Progenitor cell of endocrine pancreas (in vitro differentiated cells): ENCODE measurements around the gene TMEM266. TPM values are rescaled to one million over a fixed set of nuclear protein-coding genes. Genes with fewer than 3 reads are reported as not detected.

ENCODE experiments used
- DNase-seq: peaks from one replicate; pipeline ENCODE4 v3.0.0; 2021; ENCODE audit warnings: low spot score; ENCODE audit not compliant: unreplicated experiment
- H3K27ac Mint-ChIP-seq: 2 replicates; pipeline ENCODE4 v1.8.0; 2021; ENCODE audit warnings: mild to moderate bottlenecking, moderate library complexity, mixed read lengths
- H3K27me3 Mint-ChIP-seq: 2 replicates; pipeline ENCODE4 v1.8.0; 2021; ENCODE audit warnings: mixed read lengths
- H3K36me3 Mint-ChIP-seq: 2 replicates; pipeline ENCODE4 v1.8.0; 2022; ENCODE audit warnings: mixed read lengths; ENCODE audit not compliant: insufficient read depth
- H3K4me1 Mint-ChIP-seq: 2 replicates; pipeline ENCODE4 v1.8.0; 2021; ENCODE audit warnings: low read depth, mixed read lengths
- H3K4me3 Mint-ChIP-seq: 2 replicates; pipeline ENCODE4 v1.8.0; 2021; ENCODE audit warnings: low read depth, mild to moderate bottlenecking, moderate library complexity, mixed read lengths
- H3K9me3 Mint-ChIP-seq: 2 replicates; pipeline ENCODE4 v1.8.0; 2021; ENCODE audit warnings: low read depth, mixed read lengths
- total RNA-seq: library from RNA; stranded (reverse); gene quantifications from 2 replicates; pipeline ENCODE4 v1.2.1, GENCODE V29; 2021
- TF ChIP-seq, protein P1 (sequence below): fragments of 200-600 bp; sonication (generic); IDR thresholded peaks from one replicate; pipeline ENCODE4 v1.5.0; 2021; ENCODE audit warnings: antibody characterized with exemption, mild to moderate bottlenecking; ENCODE audit not compliant: unreplicated experiment

TMEM266 gene
- total RNA-seq, 1 donor from 2014 or later = 0.50 TPM

DNA sequence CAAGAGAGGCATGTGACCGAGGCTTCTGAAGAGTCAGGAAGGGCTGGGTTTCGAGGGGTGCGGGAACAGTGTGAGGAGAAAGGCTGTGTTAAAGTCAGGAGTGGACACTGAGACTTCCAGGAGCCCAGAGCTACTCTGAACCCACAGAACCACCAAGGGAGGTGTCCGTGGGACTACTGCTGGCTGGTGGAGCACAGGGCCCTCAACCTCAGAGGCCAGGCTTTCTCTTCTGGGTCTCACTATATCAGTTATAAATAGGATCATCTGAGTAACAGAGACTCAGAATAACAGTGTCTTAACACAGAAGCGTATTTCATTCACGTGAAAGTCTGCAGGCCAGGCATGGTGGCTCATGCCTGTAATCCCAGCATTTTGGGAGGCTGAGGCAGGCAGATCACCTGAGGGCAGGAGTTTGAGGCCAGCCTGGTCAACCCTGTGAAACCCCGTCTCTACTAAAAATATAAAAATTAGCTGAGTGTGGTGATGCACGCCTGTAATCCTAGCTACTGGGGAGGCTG lies 113.6 kb downstream of the TMEM266 start:
- Mint-ChIP-seq H3K36me3 (no peaks in the 10 kb centered on the region), H3K9me3 (no peaks in the 10 kb centered on the region), H3K4me1 (no peaks in the 10 kb centered on the region), H3K27me3 (peaks cover 15% of the 10 kb centered on the region), H3K4me3 (no peak overlapping the region), H3K27ac (peak overlapping the region; percentile 53)
- DNase-seq = no peak
- TF ChIP-seq, protein P1, sequence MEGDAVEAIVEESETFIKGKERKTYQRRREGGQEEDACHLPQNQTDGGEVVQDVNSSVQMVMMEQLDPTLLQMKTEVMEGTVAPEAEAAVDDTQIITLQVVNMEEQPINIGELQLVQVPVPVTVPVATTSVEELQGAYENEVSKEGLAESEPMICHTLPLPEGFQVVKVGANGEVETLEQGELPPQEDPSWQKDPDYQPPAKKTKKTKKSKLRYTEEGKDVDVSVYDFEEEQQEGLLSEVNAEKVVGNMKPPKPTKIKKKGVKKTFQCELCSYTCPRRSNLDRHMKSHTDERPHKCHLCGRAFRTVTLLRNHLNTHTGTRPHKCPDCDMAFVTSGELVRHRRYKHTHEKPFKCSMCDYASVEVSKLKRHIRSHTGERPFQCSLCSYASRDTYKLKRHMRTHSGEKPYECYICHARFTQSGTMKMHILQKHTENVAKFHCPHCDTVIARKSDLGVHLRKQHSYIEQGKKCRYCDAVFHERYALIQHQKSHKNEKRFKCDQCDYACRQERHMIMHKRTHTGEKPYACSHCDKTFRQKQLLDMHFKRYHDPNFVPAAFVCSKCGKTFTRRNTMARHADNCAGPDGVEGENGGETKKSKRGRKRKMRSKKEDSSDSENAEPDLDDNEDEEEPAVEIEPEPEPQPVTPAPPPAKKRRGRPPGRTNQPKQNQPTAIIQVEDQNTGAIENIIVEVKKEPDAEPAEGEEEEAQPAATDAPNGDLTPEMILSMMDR = no peak

DNA sequence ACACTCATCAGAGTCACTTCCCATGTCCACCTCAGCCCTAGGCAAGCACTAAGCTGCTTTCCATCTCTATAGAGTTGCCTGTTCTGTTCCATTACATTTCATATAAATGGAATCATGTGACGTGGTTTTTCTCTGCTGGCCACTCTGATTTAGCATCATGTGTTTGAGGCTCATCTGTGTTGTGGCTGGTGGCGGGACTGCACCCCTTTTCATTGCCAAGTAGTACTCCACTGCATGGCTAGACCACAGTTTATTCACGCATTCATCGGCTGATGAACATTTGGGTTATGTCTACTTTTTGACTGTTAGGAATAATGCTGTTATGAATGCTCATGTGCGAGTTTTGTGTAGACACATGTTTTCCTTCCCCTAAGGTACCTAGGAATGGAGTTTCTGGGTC lies 114.9 kb downstream of the TMEM266 start:
- H3K36me3 Mint-ChIP-seq = no peaks in the 10 kb centered on the region
- H3K27me3 Mint-ChIP-seq = peaks cover 17% of the 10 kb centered on the region
- no peak overlapping the region for H3K4me3 Mint-ChIP-seq
- TF ChIP-seq, protein P1 = no peak
- H3K9me3 Mint-ChIP-seq = no peaks in the 10 kb centered on the region
- no peak overlapping the region for H3K27ac Mint-ChIP-seq
- DNase-seq = no peak
- no peaks in the 10 kb centered on the region for H3K4me1 Mint-ChIP-seq

DNA sequence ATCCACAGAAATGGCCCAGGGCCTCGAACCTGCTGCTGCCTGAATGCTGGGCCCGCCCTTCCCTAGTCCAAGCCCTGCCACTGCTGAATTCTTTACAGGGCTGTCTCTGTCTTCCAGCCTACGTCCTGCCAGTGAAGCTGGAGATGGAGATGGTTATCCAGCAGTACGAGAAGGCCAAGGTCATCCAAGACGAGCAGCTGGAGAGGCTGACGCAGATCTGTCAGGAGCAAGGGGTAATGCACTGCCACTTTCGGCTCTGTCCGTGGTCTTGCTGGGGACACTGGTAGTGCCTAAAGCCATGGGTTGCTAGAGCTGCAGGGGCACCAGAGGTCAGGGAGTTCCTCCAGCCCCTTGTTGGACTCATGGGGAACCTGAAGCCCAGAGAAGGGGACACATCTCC lies 115.7 kb downstream of the TMEM266 start:
- Mint-ChIP-seq H3K27ac (no peak overlapping the region), H3K9me3 (no peaks in the 10 kb centered on the region), H3K27me3 (peaks cover 17% of the 10 kb centered on the region), H3K4me3 (no peak overlapping the region), H3K36me3 (no peaks in the 10 kb centered on the region), H3K4me1 (no peaks in the 10 kb centered on the region)
- TF ChIP-seq, protein P1 = no peak
- DNase-seq = no peak

DNA sequence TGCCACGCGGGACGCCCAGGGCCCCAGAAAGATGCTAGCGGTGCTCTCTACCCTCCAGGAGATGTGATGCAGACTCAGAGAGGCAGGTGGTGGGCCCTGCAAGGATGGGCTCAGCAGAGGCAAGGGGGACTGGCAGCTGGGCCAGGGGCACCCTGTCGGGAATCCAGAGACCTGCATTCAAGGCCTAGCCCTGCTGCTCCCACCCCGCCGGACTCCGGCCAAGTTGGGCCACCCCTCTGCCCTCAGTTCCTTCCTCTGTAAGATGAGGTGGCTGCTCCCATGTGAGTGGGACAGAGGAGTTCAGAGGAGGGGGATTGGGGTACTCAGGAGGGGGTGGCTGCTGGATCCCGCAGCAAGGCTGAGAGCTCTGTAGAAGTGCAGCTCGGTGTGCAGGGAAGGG lies 116.3 kb downstream of the TMEM266 start:
- Mint-ChIP-seq H3K9me3 (no peaks in the 10 kb centered on the region), H3K36me3 (no peaks in the 10 kb centered on the region), H3K27me3 (peaks cover 17% of the 10 kb centered on the region), H3K4me3 (no peak overlapping the region), H3K4me1 (no peaks in the 10 kb centered on the region), H3K27ac (no peak overlapping the region)
- TF ChIP-seq, protein P1 = no peak
- DNase-seq = no peak

DNA sequence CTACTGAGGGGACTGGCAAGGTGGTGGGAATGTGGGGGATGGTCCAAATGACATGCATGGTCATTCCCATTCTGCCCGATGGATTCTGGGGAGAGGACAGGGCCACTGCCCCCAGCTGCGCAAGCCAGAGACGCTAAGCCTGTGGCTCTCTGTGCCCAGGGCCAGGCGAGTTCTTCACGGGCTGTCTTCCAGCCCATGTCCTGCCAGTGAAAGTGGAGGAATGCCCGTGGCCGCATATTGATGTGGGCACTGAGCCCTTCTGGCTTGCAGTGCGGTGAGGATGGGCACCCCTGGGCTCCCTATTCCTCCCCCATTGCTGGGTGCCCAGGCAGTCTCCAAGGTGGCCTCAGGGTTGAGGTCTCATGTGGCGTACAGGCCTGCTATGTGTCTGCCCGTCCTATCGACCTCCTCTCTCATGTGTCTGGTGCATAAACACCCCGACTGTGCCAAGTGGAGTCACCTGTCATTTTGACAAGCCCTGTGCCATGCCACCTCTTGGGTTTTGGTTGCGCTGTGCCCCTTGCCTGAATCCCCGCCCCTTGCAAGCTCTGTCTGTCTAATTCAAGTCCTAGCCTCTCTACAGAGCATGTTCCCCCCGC lies 116.8 kb downstream of the TMEM266 start:
- no peaks in the 10 kb centered on the region for H3K36me3 Mint-ChIP-seq

More for the DNA sequence above, 116.8 kb downstream of the TMEM266 start:
- Mint-ChIP-seq H3K9me3 (no peaks in the 10 kb centered on the region), H3K27me3 (peaks cover 22% of the 10 kb centered on the region), H3K4me1 (no peaks in the 10 kb centered on the region), H3K27ac (no peak overlapping the region), H3K4me3 (no peak overlapping the region)
- no peak for DNase-seq
- TF ChIP-seq, protein P1 = no peak
